GM19324 (cell line): ENCODE results near the gene CA5A.

Experiments used
- ATAC-seq: cut with Tn5 transposase; IDR thresholded peaks from one replicate; pipeline ENCODE4 v1.9.1; 2021; ENCODE audit warnings: mild to moderate bottlenecking, moderate library complexity; ENCODE audit not compliant: unreplicated experiment, low FRiP score

The CA5A gene

GRCh38 chr16:87854053-87854906, 82.0 kb downstream of the CA5A start:
- no peak for ATAC-seq

- no peak for ATAC-seq
Observed at GRCh38 chr16:87853411-87854052, 82.8 kb downstream of the CA5A start.

GRCh38 chr16:87851601-87852000, 84.7 kb downstream of the CA5A start:
- ATAC-seq = no peak

GRCh38 chr16:87851141-87851587, 85.2 kb downstream of the CA5A start:
- ATAC-seq = no peak

GRCh38 chr16:87850009-87851006, 86.0 kb downstream of the CA5A start:
- ATAC-seq = no peak

- ATAC-seq = no peak
Observed at GRCh38 chr16:87849419-87850008, 86.8 kb downstream of the CA5A start.

GRCh38 chr16:87848676-87849345, 87.5 kb downstream of the CA5A start:
- ATAC-seq = no peak

GRCh38 chr16:87847785-87848675, 88.3 kb downstream of the CA5A start:
- ATAC-seq = no peak

- no peak for ATAC-seq
Observed at GRCh38 chr16:87847467-87847784, 88.9 kb downstream of the CA5A start.

GRCh38 chr16:87846705-87847466, 89.4 kb downstream of the CA5A start:
- no peak for ATAC-seq

- ATAC-seq = no peak
Observed at GRCh38 chr16:87845807-87846619, 90.3 kb downstream of the CA5A start.

GRCh38 chr16:87845213-87845612, 91.1 kb downstream of the CA5A start:
- no peak for ATAC-seq

- no peak for ATAC-seq
Observed at GRCh38 chr16:87844809-87845208, 91.5 kb downstream of the CA5A start.

GRCh38 chr16:87844120-87844733, 92.1 kb downstream of the CA5A start:
- no peak for ATAC-seq

GRCh38 chr16:87843678-87844105, 92.6 kb downstream of the CA5A start:
- no peak for ATAC-seq

- ATAC-seq = no peak
Observed at GRCh38 chr16:87842209-87842869, 94.0 kb downstream of the CA5A start.
